ENCODE data around the gene CHEK2. TPM values are rescaled to one million over a fixed set of nuclear protein-coding genes. Genes with fewer than 3 reads are reported as not detected.
"Not testable (repeated sequence)": the region's sequence is repeated elsewhere in the genome, so short reads cannot be mapped to it uniquely, and the experiment has no call there.

The CHEK2 gene
- total and polyA plus RNA-seq, 8 donors: 12.5 to 27.1 (median 19.7) TPM

- peak overlapping the region; percentile 67 to 85 for H3K27ac ChIP-seq
- peak in 1 of 4 donors; percentile 32 for DNase-seq
- intact Hi-C loops (cut with DNase I): no loop called here
- H3K36me3 ChIP-seq: peaks cover 0 to 4% of the 10 kb centered on the region in 2 donors
- H3K9me3 ChIP-seq: no peaks in the 10 kb centered on the region
- TF ChIP-seq, protein P1, sequence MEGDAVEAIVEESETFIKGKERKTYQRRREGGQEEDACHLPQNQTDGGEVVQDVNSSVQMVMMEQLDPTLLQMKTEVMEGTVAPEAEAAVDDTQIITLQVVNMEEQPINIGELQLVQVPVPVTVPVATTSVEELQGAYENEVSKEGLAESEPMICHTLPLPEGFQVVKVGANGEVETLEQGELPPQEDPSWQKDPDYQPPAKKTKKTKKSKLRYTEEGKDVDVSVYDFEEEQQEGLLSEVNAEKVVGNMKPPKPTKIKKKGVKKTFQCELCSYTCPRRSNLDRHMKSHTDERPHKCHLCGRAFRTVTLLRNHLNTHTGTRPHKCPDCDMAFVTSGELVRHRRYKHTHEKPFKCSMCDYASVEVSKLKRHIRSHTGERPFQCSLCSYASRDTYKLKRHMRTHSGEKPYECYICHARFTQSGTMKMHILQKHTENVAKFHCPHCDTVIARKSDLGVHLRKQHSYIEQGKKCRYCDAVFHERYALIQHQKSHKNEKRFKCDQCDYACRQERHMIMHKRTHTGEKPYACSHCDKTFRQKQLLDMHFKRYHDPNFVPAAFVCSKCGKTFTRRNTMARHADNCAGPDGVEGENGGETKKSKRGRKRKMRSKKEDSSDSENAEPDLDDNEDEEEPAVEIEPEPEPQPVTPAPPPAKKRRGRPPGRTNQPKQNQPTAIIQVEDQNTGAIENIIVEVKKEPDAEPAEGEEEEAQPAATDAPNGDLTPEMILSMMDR (IDR thresholded peaks at IDR 0.05): no peak
- peaks cover 16 to 31% of the 10 kb centered on the region in 2 donors for H3K4me1 ChIP-seq
- no peaks in the 10 kb centered on the region for H3K27me3 ChIP-seq
- H3K4me3 ChIP-seq: no peak overlapping the region
- peak; percentile 56 for ATAC-seq
These were observed 30.9 kb downstream of the CHEK2 start for GRCh38 chr22:28710576-28711191.

DNA sequence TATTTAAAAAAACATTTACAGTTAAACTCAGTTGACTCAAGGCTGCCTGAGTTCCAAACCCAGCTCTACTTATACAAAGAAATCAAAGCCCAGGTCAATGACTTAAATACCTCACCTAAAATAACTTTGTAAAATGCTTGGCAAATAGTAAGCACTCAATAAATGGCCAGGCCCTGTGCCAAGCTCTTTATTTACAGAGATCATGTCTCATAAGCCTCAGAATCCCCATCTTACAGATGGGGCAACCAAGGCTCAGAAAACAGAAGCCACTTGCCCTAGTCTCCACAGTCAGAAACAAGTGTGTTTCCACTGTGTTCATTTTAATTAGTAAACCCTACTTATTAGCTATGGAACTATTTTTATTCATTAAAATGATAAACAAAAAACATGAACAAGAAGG, 31.5 kb downstream of the CHEK2 start:
- intact Hi-C loops (cut with DNase I): no loop called here
- peak overlapping the region; percentile 67 to 85 for H3K27ac ChIP-seq
- H3K36me3 ChIP-seq: peaks cover 0 to 4% of the 10 kb centered on the region in 2 donors
- no peak for DNase-seq
- H3K4me3 ChIP-seq: no peak overlapping the region
- peaks cover 16 to 31% of the 10 kb centered on the region in 2 donors for H3K4me1 ChIP-seq
- TF ChIP-seq, protein P1 (IDR thresholded peaks at IDR 0.05): no peak
- no peaks in the 10 kb centered on the region for H3K9me3 ChIP-seq
- ATAC-seq: no peak
- no peaks in the 10 kb centered on the region for H3K27me3 ChIP-seq

- no peak overlapping the region for H3K4me3 ChIP-seq
- TF ChIP-seq, protein P1 (IDR thresholded peaks at IDR 0.05): no peak
- no peaks in the 10 kb centered on the region for H3K27me3 ChIP-seq
- intact Hi-C loops (cut with DNase I): no loop called here
- ATAC-seq (no peak), DNase-seq (no peak)
- no peak overlapping the region for H3K27ac ChIP-seq
- peaks cover 16 to 22% of the 10 kb centered on the region in 2 donors for H3K4me1 ChIP-seq
- H3K9me3 ChIP-seq: no peaks in the 10 kb centered on the region
- peaks cover 0 to 4% of the 10 kb centered on the region in 2 donors for H3K36me3 ChIP-seq
These were observed 34.8 kb downstream of the CHEK2 start for GRCh38 chr22:28706845-28707244.

GRCh38 chr22:28703436-28703835, 38.2 kb downstream of the CHEK2 start:
- Histone ChIP-seq H3K9me3 (no peaks in the 10 kb centered on the region), H3K4me1 (no peaks in the 10 kb centered on the region), H3K27ac (no peak overlapping the region), H3K36me3 (peaks cover 0 to 10% of the 10 kb centered on the region in 2 donors), H3K27me3 (no peaks in the 10 kb centered on the region), H3K4me3 (no peak overlapping the region)
- DNase-seq (no peak), ATAC-seq (no peak)
- TF ChIP-seq, protein P1 (IDR thresholded peaks at IDR 0.05): no peak
- intact Hi-C loops (cut with DNase I): no loop called here

DNA sequence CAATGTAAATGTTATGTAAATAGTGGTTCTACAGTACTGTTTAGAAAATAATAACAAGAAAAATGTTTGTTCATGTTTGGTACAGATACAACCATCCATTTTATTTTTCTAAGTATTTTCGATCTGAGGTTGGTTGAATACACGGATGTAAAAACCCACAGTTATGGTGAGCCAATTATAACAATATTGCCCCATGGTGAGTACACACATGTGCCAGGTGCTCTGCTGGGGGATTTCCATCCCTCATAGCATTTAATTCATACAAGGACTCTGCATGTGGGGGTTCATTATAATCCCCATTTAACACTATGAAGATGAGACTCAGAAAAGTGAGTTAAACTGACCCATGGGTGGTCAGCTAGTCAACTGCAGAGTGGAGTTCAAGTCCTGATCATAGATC, 38.7 kb downstream of the CHEK2 start:
- no peak overlapping the region for H3K4me3 ChIP-seq
- intact Hi-C loops (cut with DNase I): no loop called here
- no peak for DNase-seq
- TF ChIP-seq, protein P1 (IDR thresholded peaks at IDR 0.05): no peak
- H3K4me1 ChIP-seq: no peaks in the 10 kb centered on the region
- H3K36me3 ChIP-seq: peaks cover 0 to 11% of the 10 kb centered on the region in 2 donors
- ATAC-seq: no peak
- no peaks in the 10 kb centered on the region for H3K9me3 ChIP-seq
- H3K27ac ChIP-seq: no peak overlapping the region
- no peaks in the 10 kb centered on the region for H3K27me3 ChIP-seq

DNA sequence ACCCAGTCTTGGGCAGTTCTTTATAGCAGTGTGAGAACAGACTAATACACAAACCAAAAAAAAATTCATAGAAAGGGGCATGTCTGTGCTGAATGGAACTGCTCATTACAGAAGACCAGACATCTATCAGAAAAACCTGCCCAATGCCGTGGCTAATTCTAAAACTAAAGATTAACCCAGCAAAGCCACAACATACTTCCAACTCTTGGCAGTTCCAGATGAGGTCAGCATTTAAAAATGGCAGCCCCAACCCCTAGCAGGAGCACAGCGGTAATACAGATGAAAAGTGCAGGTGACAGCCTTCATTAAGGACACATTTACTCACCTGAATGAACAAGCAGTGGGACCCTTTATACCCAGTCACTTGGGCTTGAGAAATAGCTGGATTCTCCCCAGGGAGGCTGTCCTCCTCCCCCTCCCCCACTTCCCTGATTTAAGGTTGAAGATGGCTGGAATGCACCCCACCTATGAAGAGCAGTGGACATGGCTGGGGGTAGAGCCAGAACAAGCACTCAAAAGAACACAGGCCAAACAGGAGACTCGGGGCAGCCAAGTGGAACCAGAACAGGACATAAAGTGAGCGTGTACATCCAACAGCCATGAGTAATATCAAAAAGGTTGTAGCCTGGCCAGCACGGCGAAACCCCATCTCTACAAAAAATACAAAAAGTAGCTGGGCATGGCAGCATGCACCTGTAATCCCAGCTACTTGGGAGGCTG, 48.4 kb downstream of the CHEK2 start:
- H3K4me3 ChIP-seq; H3K27me3 ChIP-seq; H3K27ac ChIP-seq; H3K9me3 ChIP-seq; ATAC-seq; intact Hi-C loops (cut with DNase I); H3K4me1 ChIP-seq; DNase-seq: not testable (repeated sequence)
- peaks cover 0 to 29% of the 10 kb centered on the region in 2 donors for H3K36me3 ChIP-seq

GRCh38 chr22:28689796-28690195, 51.8 kb downstream of the CHEK2 start:
- H3K4me3 ChIP-seq; ATAC-seq; H3K27me3 ChIP-seq; intact Hi-C loops (cut with DNase I); H3K4me1 ChIP-seq; DNase-seq; H3K27ac ChIP-seq; H3K9me3 ChIP-seq: not testable (repeated sequence)
- peaks cover 0 to 27% of the 10 kb centered on the region in 2 donors for H3K36me3 ChIP-seq

DNA sequence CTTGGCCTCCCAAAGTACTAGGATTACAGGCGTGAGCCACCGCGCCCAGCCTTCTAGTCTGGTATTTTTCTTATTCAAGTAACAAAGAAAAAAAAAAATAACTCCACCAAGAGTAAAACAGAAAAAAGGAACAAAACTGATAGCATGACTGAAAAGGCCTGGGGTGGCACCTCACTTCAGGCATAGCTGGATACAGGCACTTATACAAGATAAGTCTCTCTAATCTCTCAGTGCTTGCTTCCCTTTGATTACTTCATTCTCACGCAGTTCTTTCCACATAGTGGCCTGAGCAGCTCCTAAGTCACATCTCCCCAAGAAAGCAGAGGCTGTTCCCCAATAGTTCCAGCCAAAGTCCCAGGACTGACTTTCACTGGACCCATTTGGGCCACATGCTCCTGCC, 58.7 kb downstream of the CHEK2 start:
- intact Hi-C loops (cut with DNase I): not testable (repeated sequence)

More for the DNA sequence above, 58.7 kb downstream of the CHEK2 start:
- H3K9me3 ChIP-seq, DNase-seq, H3K27ac ChIP-seq, H3K4me3 ChIP-seq, ATAC-seq: not testable (repeated sequence)
- Histone ChIP-seq H3K4me1 (peaks cover 3 to 23% of the 10 kb centered on the region in 2 donors), H3K27me3 (peaks cover 0 to 48% of the 10 kb centered on the region in 2 donors), H3K36me3 (peaks cover 0 to 12% of the 10 kb centered on the region in 2 donors)
